IPS-15b (cell line): ENCODE measurements around the gene CTDP1.

Experiments
- H3K27me3 ChIP-seq: one replicate; pipeline ENCODE4 v1.6.1; 2013; ENCODE audit warnings: low read length; ENCODE audit not compliant: control insufficient read depth, insufficient read depth
- H3K36me3 ChIP-seq: one replicate; pipeline ENCODE4 v1.6.1; 2013; ENCODE audit warnings: low read length; ENCODE audit not compliant: control insufficient read depth, insufficient read depth
- H3K4me1 ChIP-seq: one replicate; pipeline ENCODE4 v1.6.1; 2013; ENCODE audit warnings: mild to moderate bottlenecking, low read length; ENCODE audit not compliant: control insufficient read depth, insufficient read depth
- H3K4me3 ChIP-seq: one replicate; pipeline ENCODE4 v1.5.1; 2013; ENCODE audit warnings: low read depth, low read length
- H3K9ac ChIP-seq: one replicate; pipeline ENCODE4 v1.6.1; 2013; ENCODE audit warnings: low read depth, mild to moderate bottlenecking, low read length
- H3K9me3 ChIP-seq: one replicate; pipeline ENCODE4 v1.6.1; 2013; ENCODE audit warnings: mild to moderate bottlenecking, low read length; ENCODE audit not compliant: control insufficient read depth, insufficient read depth

The CTDP1 gene

DNA sequence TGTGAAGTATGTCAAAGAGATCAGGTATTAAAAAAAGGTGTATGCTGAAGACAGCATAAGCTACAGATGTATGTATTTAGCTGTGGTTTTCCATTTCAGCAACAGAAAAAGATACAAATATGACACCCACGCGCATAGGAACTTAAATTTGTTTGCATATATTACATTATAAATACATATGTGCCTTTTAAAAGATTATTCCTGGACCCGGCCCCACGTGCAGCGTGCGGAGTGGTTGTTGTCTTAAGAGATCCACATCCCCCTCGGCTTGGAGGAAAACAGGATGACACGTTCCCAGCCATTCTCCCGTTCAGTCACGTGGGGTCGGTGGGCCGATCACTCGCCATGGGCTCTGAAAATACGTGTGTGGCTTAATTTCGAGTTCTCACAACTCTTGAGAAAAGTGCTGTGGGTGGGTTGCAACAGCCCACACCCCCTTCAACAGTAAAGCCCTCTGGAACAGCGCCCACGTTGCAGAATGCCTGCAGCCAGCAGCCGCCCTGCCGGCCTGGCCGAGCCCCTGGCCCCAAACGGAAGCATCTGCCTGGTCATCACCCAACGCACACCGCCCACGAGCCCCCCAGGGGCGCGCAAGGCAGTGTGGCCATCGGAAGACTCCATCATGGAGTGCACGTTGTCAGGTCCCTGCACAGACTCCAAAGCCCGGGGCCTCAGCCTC is 99.6 kb downstream of the CTDP1 start:
- Histone ChIP-seq H3K36me3 (no peaks in the 10 kb centered on the region), H3K9me3 (no peaks in the 10 kb centered on the region), H3K27me3 (no peaks in the 10 kb centered on the region), H3K4me1 (no peaks in the 10 kb centered on the region), H3K4me3 (no peak overlapping the region), H3K9ac (no peak overlapping the region)

DNA sequence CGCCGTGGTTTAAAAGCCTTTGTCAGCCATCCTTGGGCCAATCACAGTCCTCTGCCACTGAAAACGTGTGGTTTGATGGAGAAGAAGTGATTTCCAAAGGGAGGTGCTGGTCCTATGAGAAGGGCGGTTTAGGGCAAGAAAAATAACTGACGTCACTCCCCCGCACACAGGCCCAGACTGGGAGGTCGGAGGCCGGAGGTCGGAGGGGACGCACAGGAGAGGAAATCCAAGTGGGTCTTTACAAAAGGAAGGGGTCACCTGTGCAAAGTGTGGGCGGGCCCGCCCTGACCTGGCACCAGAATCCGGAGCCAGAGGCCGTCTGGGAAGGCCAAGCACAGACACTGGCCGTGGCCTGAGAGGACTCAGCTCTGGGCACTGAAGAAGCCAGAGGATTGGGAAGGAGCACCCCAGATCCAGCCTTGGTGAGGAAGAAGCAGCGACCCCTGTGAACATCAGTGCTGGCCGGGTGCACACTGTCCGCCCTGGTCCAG is 100.1 kb downstream of the CTDP1 start:
- Histone ChIP-seq H3K9me3 (no peaks in the 10 kb centered on the region), H3K4me1 (no peaks in the 10 kb centered on the region), H3K36me3 (no peaks in the 10 kb centered on the region), H3K27me3 (no peaks in the 10 kb centered on the region), H3K9ac (no peak overlapping the region), H3K4me3 (no peak overlapping the region)

DNA sequence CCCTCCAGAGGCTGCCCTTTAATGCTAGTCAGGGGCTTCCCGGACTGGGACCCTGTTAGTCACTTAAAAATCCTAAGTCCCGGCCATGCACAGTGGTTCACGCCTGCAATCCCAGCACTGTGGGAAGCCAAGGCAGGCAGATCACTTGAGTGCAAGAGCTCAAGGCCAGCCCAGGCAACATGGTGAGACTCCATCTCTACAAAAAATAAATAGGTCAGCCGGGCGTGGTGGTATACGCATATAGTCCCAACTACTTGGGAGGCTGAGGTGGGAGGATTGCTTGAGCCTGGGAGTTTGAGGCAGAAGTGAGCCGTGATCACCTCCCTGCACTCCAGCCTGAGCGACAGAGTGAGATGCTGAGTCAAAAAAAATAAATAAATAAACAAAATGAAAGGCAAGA is 100.9 kb downstream of the CTDP1 start:
- H3K27me3 ChIP-seq: no peaks in the 10 kb centered on the region
- no peak overlapping the region for H3K4me3 ChIP-seq
- H3K4me1 ChIP-seq: no peaks in the 10 kb centered on the region
- H3K9ac ChIP-seq: no peak overlapping the region
- no peaks in the 10 kb centered on the region for H3K36me3 ChIP-seq
- no peaks in the 10 kb centered on the region for H3K9me3 ChIP-seq

DNA sequence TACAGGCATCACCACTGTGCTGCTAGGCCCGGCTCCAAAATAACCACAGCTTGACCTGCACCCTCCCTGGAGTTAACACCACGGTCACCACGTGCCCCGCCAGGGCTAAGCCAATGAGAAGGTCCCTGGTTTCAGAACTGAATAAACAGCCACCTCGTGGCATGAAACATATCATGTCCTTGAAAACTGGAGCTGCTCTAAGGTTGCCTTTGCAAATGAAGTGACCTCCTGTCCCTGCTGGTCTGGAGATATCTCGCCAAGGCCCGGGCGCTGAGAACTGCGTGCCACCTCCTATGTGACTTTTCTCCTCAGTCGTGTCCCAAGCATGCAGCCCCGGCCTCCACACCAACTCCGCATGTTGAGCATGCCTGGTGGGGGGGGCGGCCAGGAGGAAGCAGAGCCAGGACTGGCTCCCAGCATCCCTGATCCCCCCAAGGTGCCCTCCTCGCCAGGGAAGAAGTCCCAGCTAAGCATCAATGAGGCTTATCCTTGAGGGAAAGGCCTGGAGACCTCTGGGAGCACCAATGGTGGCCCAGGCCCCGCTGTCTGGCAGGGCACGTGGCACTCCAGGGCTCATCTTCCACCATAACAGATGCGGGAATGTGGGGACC is 101.8 kb downstream of the CTDP1 start:
- H3K27me3 ChIP-seq: peaks cover 2% of the 10 kb centered on the region
- H3K36me3 ChIP-seq: no peaks in the 10 kb centered on the region
- H3K9me3 ChIP-seq: no peaks in the 10 kb centered on the region
- no peaks in the 10 kb centered on the region for H3K4me1 ChIP-seq
- no peak overlapping the region for H3K4me3 ChIP-seq
- H3K9ac ChIP-seq: no peak overlapping the region

DNA sequence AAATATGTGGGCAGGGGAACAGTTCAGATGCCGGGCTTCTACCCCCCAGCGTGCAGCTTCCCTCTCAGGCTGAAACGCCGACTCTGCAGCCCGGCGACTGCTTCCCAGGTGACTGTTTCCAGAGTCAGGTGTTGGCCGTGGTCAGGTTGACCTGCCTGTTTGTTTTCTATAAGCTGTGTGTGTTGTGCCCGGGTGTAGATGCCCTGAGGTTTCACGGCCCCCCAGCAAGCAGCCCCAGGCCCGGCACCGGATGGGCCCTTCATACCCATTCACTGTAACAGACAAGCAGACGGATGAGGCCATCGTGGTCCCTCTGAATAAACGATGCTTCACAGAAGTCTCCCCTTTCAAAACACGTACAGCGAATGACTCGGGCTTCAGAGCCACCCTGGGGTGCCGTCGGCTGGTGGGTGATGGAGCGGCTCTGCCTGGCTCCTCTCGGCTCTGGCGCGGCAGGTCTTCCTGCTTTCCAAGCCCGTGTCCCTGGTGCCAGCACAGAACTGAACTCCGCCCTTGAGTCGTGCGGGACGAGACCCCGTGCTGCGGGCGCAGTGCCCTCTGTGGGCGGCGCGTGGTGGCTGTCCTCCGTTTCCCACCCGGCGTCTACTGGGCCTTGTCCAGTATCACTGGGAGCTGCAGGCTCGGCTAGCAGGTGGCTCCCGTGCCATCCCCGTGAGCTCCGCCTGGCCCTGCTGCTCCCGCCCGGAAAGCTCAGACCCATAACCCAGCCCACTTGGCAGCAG is 103.1 kb downstream of the CTDP1 start:
- Histone ChIP-seq H3K36me3 (no peaks in the 10 kb centered on the region), H3K4me1 (no peaks in the 10 kb centered on the region), H3K9me3 (no peaks in the 10 kb centered on the region), H3K4me3 (no peak overlapping the region), H3K9ac (no peak overlapping the region), H3K27me3 (peaks cover 15% of the 10 kb centered on the region)

DNA sequence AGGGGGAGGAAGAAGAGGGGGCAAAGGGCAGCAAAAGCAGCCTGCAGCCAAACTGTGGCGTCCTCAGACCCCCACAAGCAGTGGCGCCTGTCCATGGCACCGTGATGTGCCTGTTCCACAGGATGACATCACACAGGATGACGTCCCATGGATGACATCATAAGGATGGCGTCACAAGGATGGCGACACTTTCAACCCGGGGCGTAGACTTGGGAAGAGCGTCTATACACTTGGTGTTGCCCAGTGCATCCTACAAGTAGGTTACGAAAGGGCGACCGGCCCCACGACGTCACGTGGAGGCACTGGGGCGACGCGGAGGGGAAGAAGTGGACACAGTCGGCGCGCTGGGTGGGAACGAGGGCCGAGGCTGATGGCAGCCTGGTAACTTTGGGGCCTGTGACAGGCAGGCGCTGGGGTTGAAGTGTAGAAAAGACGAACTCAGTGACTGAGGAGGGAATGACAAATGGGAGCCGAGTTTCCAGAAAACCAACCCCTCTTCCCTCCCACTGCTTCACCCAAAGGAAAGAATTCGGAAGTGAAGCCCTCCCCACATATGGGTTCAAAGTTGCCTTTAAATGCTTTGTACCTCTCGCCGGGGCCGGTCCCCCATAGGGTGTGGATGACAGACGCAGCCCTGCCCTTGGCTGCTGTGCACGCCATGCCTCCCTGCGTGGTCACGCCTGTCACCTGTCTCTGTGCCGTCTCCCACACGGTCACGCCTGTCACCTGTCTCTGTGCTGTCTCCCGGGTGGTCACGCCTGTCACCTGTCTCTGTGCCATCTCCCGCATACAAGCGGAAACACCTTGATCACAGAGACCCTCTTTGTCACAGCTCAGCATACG is 104.7 kb downstream of the CTDP1 start:
- Histone ChIP-seq H3K4me1 (no peaks in the 10 kb centered on the region), H3K4me3 (no peak overlapping the region), H3K9ac (no peak overlapping the region), H3K9me3 (no peaks in the 10 kb centered on the region), H3K27me3 (peaks cover 25% of the 10 kb centered on the region), H3K36me3 (no peaks in the 10 kb centered on the region)

DNA sequence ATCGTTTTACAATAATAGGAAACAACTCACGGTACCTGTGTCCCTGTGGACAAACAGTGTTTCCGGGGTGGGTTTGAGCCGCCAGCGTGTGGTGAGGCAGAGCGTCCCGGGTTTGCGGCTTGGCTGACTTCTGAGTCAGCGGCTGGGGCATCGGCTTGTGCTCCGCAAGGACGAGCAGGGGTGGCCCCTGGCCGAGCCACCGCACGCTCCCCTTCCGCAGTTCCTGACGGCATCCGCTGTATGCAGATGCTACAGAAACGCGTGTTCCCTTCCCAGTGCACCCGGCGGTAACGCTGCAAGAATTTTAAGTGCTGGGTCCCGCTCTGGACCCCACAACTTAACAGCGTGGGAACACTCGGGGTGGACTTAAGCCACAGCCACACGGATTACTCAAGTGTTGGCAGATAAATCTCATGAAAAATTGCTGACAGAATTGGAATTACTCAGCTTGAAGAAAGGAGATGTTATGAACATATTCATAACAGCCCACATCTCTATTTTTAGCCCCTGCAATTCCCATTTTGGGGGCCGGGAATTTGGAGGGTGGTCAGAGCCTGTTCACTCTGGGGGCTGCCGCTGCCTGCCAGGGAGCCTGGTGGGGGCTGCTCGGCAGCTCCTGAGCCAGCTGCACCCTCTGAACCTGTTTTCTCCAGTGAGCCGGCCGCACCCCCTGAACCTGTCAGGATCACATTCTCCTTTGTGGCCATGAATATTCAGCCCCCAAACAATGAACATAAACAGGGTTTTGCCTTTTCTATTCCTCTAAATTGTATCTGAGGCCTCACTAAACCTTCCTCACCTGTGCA is 105.6 kb downstream of the CTDP1 start:
- Histone ChIP-seq H3K36me3 (no peaks in the 10 kb centered on the region), H3K27me3 (peaks cover 25% of the 10 kb centered on the region), H3K4me3 (no peak overlapping the region), H3K9ac (no peak overlapping the region), H3K9me3 (no peaks in the 10 kb centered on the region), H3K4me1 (no peaks in the 10 kb centered on the region)

DNA sequence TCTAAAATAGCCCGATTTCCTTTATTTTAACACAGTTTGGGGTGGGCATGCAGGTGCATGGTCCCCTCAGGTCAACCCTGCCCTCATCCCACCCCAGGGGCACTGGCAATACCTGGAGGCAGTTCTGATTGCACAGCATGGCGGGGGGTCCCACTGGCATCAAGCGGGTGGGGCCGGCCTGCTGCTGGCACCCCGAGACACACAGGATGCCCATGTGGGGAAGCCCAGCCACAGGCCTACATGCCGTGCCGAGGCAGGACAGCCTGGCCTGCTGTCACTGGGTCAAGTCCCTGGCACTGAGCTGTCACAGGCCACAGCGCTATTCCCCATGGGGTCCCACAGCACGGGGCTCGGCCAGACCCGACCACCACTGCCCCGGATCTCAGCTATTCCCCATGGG is 106.2 kb downstream of the CTDP1 start:
- Histone ChIP-seq H3K4me1 (no peaks in the 10 kb centered on the region), H3K36me3 (no peaks in the 10 kb centered on the region), H3K9ac (no peak overlapping the region), H3K9me3 (no peaks in the 10 kb centered on the region), H3K4me3 (no peak overlapping the region), H3K27me3 (peaks cover 28% of the 10 kb centered on the region)

DNA sequence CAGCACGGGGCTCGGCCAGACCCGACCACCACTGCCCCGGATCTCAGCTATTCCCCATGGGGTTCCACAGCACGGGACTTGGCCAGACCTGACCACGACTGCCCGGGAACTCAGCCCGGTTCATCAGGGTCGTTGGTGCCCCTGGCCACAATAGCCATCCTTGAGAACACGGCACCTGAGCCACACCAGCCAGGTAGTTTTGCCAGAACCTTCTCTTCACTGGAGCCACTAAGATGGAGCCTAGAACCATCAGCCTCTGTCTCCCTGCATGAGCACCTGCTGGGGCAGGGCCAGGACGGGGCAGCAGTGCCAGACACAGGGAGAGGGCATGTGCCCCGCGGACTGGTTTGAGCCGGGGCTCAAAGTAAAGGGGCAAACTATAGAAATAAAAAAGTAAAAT is 106.7 kb downstream of the CTDP1 start:
- Histone ChIP-seq H3K4me1 (no peaks in the 10 kb centered on the region), H3K9me3 (no peaks in the 10 kb centered on the region), H3K27me3 (peaks cover 28% of the 10 kb centered on the region), H3K4me3 (no peak overlapping the region), H3K36me3 (no peaks in the 10 kb centered on the region), H3K9ac (no peak overlapping the region)

DNA sequence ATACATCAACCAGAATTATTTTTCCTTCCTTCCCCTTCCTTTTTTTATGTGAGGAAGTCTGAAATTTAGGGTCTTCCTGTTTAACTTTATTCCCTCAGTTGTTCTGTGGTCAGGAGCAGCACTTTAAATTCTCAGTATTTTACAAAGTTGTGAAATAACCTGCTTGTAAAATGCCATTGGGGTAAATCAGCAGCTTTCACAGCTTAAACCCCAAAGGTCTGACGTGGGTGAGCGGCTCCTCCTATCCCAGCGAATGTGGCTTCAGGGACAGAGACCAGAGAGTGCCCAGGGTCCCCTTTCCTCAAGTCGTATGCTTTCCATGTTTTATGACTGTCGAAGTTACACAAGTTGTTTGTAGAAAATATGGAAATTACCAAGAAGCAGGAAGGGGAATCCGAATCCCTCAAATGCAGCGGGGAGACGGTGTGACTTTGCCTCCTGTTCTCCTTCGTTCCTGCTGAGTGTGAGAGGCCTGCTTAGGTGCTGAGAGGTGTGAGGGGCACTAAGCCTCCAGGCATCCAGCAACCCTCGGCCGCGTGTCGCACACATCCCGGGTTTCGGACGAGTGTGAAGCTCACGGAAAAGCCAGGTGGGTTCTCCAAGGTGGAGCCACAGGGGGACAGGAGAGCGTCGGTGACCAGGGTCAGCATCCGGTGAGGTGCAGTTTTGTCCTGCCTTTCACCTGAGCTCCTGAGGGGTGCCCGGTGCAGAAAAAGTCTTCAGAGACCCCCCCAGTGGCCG is 107.4 kb downstream of the CTDP1 start:
- H3K9ac ChIP-seq: no peak overlapping the region
- peaks cover 31% of the 10 kb centered on the region for H3K27me3 ChIP-seq
- H3K4me1 ChIP-seq: no peaks in the 10 kb centered on the region
- H3K9me3 ChIP-seq: no peaks in the 10 kb centered on the region
- H3K36me3 ChIP-seq: no peaks in the 10 kb centered on the region
- H3K4me3 ChIP-seq: no peak overlapping the region
